Spleen (tissue), 11 donors: ENCODE measurements around the gene PDGFC. TPM values are rescaled to one million over a fixed set of nuclear protein-coding genes. Genes with fewer than 3 reads are reported as not detected.

Experiments used
- DNase-seq: peaks from one replicate; pipeline ENCODE4 v3.0.0-alpha.2; 2020
- H3K27ac ChIP-seq, 8 donors: fragments of 200-600 bp; sonication (generic) in 7 of 8; 1 replicate in 4 of 8; 2 replicates in 4 of 8; pipeline versions ENCODE4 v1.5.0 to v1.8.0; 2016 to 2021; ENCODE audit warnings: inconsistent platforms in 4 of 8, mild to moderate bottlenecking in 4 of 8, moderate library complexity in 1 of 8
- H3K27me3 ChIP-seq, 7 donors: fragments of 200-600 bp; sonication (generic) in 6 of 7; replicated peaks in 1 of 7; 1 replicate in 4 of 7; 2 replicates in 3 of 7; pipeline versions ENCODE4 v1.5.0 to v1.8.0; 2016 to 2021; ENCODE audit warnings: inconsistent platforms in 3 of 7, mild to moderate bottlenecking in 1 of 7
- H3K36me3 ChIP-seq, 6 donors: fragments of 200-600 bp; sonication (generic) in 5 of 6; 1 replicate in 4 of 6; 2 replicates in 2 of 6; pipeline versions ENCODE4 v1.5.0 to v1.8.0; 2016 to 2021; ENCODE audit warnings: inconsistent platforms in 2 of 6
- H3K4me1 ChIP-seq, 6 donors: fragments of 200-600 bp; sonication (generic) in 5 of 6; 1 replicate in 3 of 6; 2 replicates in 3 of 6; pipeline versions ENCODE4 v1.5.0 to v1.8.0; 2016 to 2021; ENCODE audit warnings: inconsistent platforms in 3 of 6
- H3K4me3 ChIP-seq, 8 donors: fragments of 200-600 bp; sonication (generic) in 7 of 8; 1 replicate in 4 of 8; 2 replicates in 4 of 8; pipeline versions ENCODE4 v1.5.0 to v1.8.0; 2016 to 2021; ENCODE audit warnings: inconsistent platforms in 4 of 8, mild to moderate bottlenecking in 4 of 8, moderate library complexity in 2 of 8
- H3K9me3 ChIP-seq, 8 donors: fragments of 200-600 bp; sonication (generic) in 7 of 8; 1 replicate in 4 of 8; 2 replicates in 4 of 8; pipeline versions ENCODE4 v1.5.0 to v1.8.0; 2016 to 2021; ENCODE audit warnings: inconsistent platforms in 4 of 8
- CTCF ChIP-seq, 11 experiments: fragments of 200-600 bp in 7 of 11; fragments of 450-650 bp in 4 of 11; sonication (generic) in 4 of 11; IDR thresholded peaks in 8 of 11; conservative IDR thresholded peaks in 3 of 11; 1 replicate in 7 of 11; 2 replicates in 4 of 11; pipeline versions ENCODE4 v1.4.0 to v1.8.0; 2016 to 2021; ENCODE audit warnings: antibody characterized with exemption in 11 of 11, inconsistent platforms in 4 of 11, mild to moderate bottlenecking in 1 of 11
- POLR2A ChIP-seq, 3 donors: fragments of 450-650 bp; IDR thresholded peaks; one replicate each; pipeline ENCODE4 v1.5.1; 2017; ENCODE audit warnings: antibody characterized with exemption in 3 of 3, mild to moderate bottlenecking in 1 of 3
- POLR2AphosphoS5 ChIP-seq, 3 donors: sonication (generic); formaldehyde crosslinking; IDR thresholded peaks; one replicate each; pipeline ENCODE4 v1.5.1; 2017; ENCODE audit warnings: antibody characterized with exemption in 3 of 3
- WGBS, 5 donors: extraction: QIAGEN DNeasy Blood & Tissue Kit in 3 of 5; methylation state at CpG; one replicate each; pipeline versions ENCODE4 v1.1.5 to v1.1.7; 2013 to 2018; 5-methylcytosine and 5-hydroxymethylcytosine counted together
- intact Hi-C: fragments of 100-400 bp; cut with DNase I; formaldehyde crosslinking; loops from one replicate; pipeline ENCODE4 v1.15.0; 2023; ENCODE audit warnings: low total_unique reads
- polyA plus RNA-seq, 3 donors: library from polyadenylated mRNA; stranded (reverse); fragments of 200-250 nt; gene quantifications; one replicate each; pipeline ENCODE4 v1.2.1, GENCODE V29; 2013
- total RNA-seq, 7 donors: library from RNA; depleted of rRNA in 3 of 7; stranded (reverse); fragments of >200 nt in 3 of 7; fragmentation: NEBNext Ultra II Directional in 4 of 7; extraction: Animal tissue kit (Norgen Biotek cat#: 25700) in 4 of 7; gene quantifications; one replicate each; pipeline versions ENCODE4 v1.1.0 to v1.2.1, GENCODE V29; 2016 to 2021
- donor health status: healthy with polysubstance abuse.
- donor health status: DM: no; HTN: no; CAD: no; lungs with moderate emphysema.
- donor health status: DM: no; HTN: no; CAD: no.
- donor health status: Bipolar disorder and iron deficiency.
- donor health status: healthy.
- donor health status: DM: no; HTN: no; CAD: no.
- donor health status: DM: yes; HTN: yes; CAD: no.

PDGFC gene
- total and polyA plus RNA-seq, 10 donors = 1.6 to 24.7 (median 14.8) TPM

GRCh38 chr4:156953001-156953400 lies 18.6 kb downstream of the PDGFC start:
- no peaks in the 10 kb centered on the region for H3K36me3 ChIP-seq
- no peak for DNase-seq
- peak overlapping the region in 2 of 8 donors; percentile 58 to 68 for H3K27ac ChIP-seq
- no peaks in the 10 kb centered on the region for H3K9me3 ChIP-seq
- H3K27me3 ChIP-seq = no peaks in the 10 kb centered on the region
- no peaks in the 10 kb centered on the region for H3K4me1 ChIP-seq
- 51 to 68% (median 64%) methylated on average over 1 of the region's 1 CpG for WGBS, 5 donors
- intact Hi-C loops = no loop called here
- no peak for TF ChIP-seq POLR2A (IDR thresholded peaks at IDR 0.05)
- no peak for TF ChIP-seq POLR2AphosphoS5 (IDR thresholded peaks at IDR 0.05)
- no peak for TF ChIP-seq CTCF (IDR thresholded peaks at IDR 0.05 in 8 of 11, conservative IDR thresholded peaks at IDR 0.05 in 3 of 11)
- no peak overlapping the region for H3K4me3 ChIP-seq

- 81 to 89% (median 88%) methylated on average over 3 of the region's 3 CpGs for WGBS, 5 donors
- no peak for DNase-seq
- TF ChIP-seq POLR2AphosphoS5 (IDR thresholded peaks at IDR 0.05) (no peak), CTCF (IDR thresholded peaks at IDR 0.05 in 8 of 11, conservative IDR thresholded peaks at IDR 0.05 in 3 of 11) (no peak), POLR2A (IDR thresholded peaks at IDR 0.05) (no peak)
- H3K4me3 ChIP-seq = no peak overlapping the region
- H3K27ac ChIP-seq = no peak overlapping the region
- H3K4me1 ChIP-seq = no peaks in the 10 kb centered on the region
- H3K36me3 ChIP-seq = no peaks in the 10 kb centered on the region
- intact Hi-C loops = no loop called here
- H3K9me3 ChIP-seq = no peaks in the 10 kb centered on the region
- H3K27me3 ChIP-seq = no peaks in the 10 kb centered on the region
Measured at GRCh38 chr4:156952078-156952759, 19.4 kb downstream of the PDGFC start.

- Histone ChIP-seq H3K36me3 (no peaks in the 10 kb centered on the region), H3K27me3 (no peaks in the 10 kb centered on the region), H3K4me3 (no peak overlapping the region), H3K9me3 (no peaks in the 10 kb centered on the region), H3K4me1 (no peaks in the 10 kb centered on the region), H3K27ac (no peak overlapping the region)
- intact Hi-C loops = no loop called here
- no peak for DNase-seq
- TF ChIP-seq POLR2A (IDR thresholded peaks at IDR 0.05) (no peak), CTCF (IDR thresholded peaks at IDR 0.05 in 8 of 11, conservative IDR thresholded peaks at IDR 0.05 in 3 of 11) (no peak), POLR2AphosphoS5 (IDR thresholded peaks at IDR 0.05) (no peak)
- 83 to 89% (median 88%) methylated on average over 3 of the region's 3 CpGs for WGBS, 5 donors
Measured at GRCh38 chr4:156950948-156951347, 20.7 kb downstream of the PDGFC start.

- DNase-seq = no peak
- Histone ChIP-seq H3K36me3 (no peaks in the 10 kb centered on the region), H3K27ac (no peak overlapping the region), H3K27me3 (no peaks in the 10 kb centered on the region), H3K4me1 (no peaks in the 10 kb centered on the region), H3K4me3 (no peak overlapping the region), H3K9me3 (no peaks in the 10 kb centered on the region)
- 79 to 92% (median 87%) methylated on average over 5 of the region's 5 CpGs for WGBS, 5 donors
- TF ChIP-seq POLR2A (IDR thresholded peaks at IDR 0.05) = no peak
- TF ChIP-seq CTCF (IDR thresholded peaks at IDR 0.05 in 8 of 11, conservative IDR thresholded peaks at IDR 0.05 in 3 of 11) = no peak
- TF ChIP-seq POLR2AphosphoS5 (IDR thresholded peaks at IDR 0.05) = no peak
- intact Hi-C loops = no loop called here
Measured at GRCh38 chr4:156950090-156950489, 21.5 kb downstream of the PDGFC start.
